NCI-H345 (cell line): ENCODE data around the gene SCYGR7.
"Not testable (repeated sequence)": the region's sequence is repeated elsewhere in the genome, so short reads cannot be mapped to it uniquely, and the experiment has no call there.

Source experiments
- DNase-seq: peaks from one replicate; lab custom pipeline; 2025; lab: John Stamatoyannopoulos, UW

The SCYGR7 gene, protein sequence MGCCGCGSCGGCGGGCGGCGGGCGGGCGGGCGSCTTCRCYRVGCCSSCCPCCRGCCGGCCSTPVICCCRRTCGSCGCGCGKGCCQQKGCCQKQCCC

DNA sequence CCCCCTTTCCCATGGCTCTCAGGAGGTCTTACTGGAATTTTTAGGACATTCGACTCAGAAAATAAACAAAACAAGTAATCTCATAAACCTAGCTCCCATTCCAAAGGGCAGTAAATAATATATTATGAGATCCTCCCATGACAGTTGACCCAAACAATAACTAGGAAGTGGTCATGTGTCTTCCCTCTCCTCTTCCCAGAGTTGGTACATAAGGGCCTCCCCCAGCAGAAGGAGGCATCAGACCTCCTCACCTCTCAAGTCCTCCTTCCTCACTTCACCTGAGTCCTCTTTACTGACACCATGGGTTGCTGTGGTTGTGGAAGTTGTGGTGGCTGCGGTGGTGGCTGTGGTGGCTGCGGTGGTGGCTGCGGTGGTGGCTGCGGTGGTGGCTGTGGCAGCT lies at the start of gene SCYGR7:
SCYGR7 (plus strand) TSS at position 301 of the 400 bp plus-strand sequence; CDS start at position 301, 0 bp downstream.
- DNase-seq, result no peak

GRCh38 chr2:227684258-227684657 lies 43.9 kb upstream of the SCYGR7 start:
- DNase-seq, result no peak

GRCh38 chr2:227687189-227687588 lies 40.9 kb upstream of the SCYGR7 start:
- DNase-seq, result no peak

GRCh38 chr2:227696990-227697679 lies 31.0 kb upstream of the SCYGR7 start:
- DNase-seq, result no peak

GRCh38 chr2:227701556-227701955 lies 26.6 kb upstream of the SCYGR7 start:
- DNase-seq, result no peak

DNA sequence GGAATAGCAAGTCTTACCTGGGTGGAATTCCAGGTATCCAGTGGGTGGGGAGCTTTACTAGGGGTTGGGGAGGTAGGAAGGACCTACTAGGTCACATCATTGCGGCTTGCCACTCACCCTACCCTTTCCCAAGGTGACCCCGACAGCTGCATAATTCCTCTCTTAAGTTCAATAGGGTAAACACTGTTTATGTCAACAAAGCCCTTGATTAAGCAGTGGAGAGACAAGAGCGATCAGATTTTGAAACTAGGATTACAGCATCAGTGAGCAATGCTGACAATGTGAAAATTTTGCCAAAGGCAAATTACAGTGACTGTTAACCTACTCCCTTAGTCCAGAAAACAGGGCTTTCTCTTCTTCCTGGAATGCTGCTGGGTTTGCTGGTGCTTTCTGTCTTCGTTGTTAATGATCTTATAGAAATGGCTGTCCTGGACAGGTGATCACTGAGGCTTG lies 24.8 kb upstream of the SCYGR7 start:
- no peak for DNase-seq

DNA sequence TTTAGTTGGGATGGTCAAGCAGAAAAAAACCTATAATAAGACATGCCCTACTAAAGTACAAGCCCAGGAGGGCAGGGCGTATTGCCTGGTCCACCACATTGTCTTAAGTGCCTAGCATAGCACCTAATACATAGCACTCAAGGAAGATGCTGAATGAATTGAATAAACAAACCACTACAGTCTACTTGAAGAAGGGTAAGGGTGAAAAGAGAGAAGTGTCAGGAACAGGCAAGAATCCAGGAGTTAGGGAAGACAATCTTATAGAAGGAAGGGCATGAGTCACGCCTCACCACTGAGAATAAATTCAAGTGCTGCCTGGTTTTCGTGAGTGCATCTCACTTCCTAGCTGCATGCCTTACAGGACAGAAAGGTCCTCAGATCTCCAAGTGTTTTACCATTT lies 24.2 kb upstream of the SCYGR7 start:
- no peak for DNase-seq

GRCh38 chr2:227706859-227707258 lies 21.3 kb upstream of the SCYGR7 start:
- DNase-seq, result no peak

GRCh38 chr2:227707390-227707789 lies 20.7 kb upstream of the SCYGR7 start:
- no peak for DNase-seq

DNA sequence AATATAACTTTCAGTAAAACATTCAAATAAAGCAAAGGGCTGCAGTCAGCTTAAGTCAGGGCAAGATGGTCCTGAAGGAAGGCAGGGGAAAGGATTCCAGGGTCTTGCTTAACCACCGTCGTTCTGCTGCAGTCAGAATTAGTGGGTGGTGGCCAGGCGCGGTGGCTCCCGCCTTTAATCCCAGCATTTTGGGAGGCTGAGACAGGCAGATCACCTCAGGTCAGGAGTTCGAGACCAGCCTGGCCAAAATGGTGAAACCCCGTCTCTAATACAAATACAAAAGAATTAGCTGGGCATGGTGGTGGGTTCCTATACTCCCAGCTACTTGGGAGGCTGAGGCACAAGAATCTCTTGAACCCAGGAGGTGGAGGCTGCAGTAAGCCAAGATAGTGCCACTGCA lies 17.1 kb upstream of the SCYGR7 start:
- no peak for DNase-seq

- no peak for DNase-seq
Measured at GRCh38 chr2:227713291-227713690, 14.8 kb upstream of the SCYGR7 start.

DNA sequence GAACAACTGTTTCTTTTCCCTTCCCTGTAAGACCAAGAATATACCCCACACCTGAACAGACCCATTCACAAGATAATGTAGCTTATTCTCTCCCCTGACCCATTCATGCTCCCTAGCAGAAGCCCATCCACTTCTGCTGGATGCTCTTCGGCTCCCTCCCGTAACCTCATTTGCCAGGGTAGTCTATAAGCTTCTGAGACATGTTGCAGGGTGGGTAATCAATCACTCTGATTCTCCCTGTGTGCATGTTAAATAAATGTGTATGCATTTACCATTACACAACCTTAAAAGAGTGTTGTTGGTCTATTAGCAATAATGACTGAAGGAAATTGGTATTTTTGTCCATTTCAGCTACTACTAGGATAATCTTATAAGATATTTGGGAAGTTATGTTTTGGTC lies 11.6 kb upstream of the SCYGR7 start:
- DNase-seq, result no peak

DNA sequence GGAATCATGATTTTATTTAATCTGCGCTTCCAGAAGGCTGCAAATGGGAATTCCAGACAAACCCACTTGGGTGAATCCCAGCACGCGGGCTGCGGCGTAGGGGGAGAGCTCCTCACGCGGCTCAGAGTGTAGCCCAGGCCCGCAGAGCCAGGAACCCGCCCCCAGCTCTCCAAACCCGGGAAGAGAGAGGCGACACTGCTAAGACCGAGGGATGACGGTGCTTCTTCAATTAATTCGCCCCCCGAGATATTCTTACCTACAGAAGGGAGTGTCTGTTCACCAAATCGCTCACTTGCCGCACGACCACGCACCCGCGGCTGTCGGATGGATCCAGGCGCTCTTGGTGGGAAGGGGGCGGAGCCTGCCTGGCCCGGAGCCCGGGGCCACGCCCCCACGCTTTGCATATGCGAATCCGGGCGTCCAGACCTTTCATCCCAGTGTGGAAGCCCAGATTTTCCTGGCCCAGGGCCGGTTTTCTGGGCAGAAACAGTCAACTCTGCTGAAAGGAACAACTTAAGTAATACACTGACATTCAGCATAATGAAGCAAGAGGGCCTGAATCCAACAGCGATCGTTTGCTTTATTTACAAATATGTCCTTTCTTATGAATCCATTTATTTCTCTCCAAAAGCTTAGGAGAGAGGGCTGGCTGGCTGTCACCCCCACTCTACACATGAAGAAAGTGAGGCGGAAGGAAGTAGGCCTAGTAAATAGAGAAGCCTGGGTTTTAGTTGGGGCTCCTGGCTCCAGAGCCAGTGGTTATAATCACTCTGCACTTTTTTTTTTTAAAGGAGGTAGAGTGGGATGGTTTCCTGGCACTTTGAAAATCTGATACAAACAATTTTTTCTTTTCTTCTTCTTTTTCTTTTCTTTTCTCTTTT lies 10.2 kb upstream of the SCYGR7 start, which contains the start of gene SLC19A3:
SLC19A3 (minus strand) TSS at position 342 of the 881 bp plus-strand sequence. CDS start 15,710 bp downstream, outside the sequence.
- peak; percentile 54 for DNase-seq

DNA sequence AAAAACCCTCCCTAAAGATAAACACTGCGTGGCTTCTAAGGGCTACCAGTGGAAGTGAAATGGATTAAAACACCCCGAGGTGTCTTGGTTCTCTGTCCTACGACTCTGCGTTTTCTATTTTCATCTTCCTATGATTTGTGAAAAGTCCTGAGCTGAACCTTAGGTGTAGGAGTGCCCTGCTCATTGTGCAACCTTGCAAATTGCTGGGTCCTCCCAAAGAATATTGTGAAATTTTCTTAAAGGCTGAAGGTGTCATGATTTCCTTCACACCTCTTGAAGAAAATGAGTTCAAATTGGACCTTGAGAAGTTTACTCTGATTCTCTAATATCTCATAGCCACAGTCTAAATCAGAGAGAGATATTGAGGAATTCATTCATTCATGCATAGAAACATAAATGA lies 8.5 kb upstream of the SCYGR7 start:
- DNase-seq, result no peak

DNA sequence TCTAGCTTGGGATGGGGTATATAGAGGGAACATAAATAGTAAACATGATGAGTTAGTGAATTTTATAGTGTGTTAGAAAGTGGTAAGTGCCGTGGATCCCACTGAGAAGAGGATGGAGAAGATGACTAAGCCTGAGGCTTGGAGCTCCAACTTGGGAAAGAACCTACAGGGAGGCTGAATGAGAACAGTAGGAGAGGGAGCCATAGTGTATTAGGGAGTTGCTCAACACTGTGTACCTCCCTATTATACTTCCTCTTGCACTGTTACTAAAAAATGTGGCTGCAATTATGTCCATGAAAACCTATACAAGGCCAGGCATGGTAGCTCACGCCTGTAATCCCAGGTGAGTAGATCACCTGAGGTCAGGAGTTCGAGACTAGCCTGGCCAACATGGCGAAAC lies 7.5 kb upstream of the SCYGR7 start:
- DNase-seq, result no peak

GRCh38 chr2:227722821-227723220 lies 5.3 kb upstream of the SCYGR7 start:
- not testable (repeated sequence) for DNase-seq

GRCh38 chr2:227724394-227725039 lies 3.6 kb upstream of the SCYGR7 start, which contains the start of gene SCYGR6:
TSS of gene SCYGR6 (minus strand) at chr2:227724757. CDS start at chr2:227724757, 0 bp downstream.
- DNase-seq, result no peak

GRCh38 chr2:227739351-227739750 lies 11.2 kb downstream of the SCYGR7 start:
- DNase-seq, result no peak

GRCh38 chr2:227740705-227741104 lies 12.6 kb downstream of the SCYGR7 start:
- not testable (repeated sequence) for DNase-seq

DNA sequence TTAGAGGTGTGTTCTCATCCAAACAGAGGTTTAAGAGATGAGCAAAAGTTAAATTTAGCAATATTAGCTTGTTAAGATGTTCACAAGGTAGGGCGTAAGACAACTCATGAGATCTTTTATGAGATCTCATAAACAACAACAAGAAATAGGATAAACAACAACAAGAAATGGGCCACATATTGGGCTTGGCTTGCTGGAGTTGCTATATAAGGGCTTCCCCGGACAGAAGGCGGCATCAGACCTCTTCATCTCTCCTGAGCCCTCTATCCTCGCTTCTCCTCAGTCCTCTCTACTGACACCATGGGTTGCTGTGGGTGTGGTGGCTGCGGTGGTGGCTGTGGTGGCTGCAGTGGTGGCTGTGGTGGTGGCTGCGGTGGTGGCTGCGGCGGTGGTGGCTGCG lies 17.5 kb downstream of the SCYGR7 start, which contains the start of gene SCYGR8:
SCYGR8 (plus strand) TSS at position 301 of the 400 bp plus-strand sequence; CDS start at position 301, 0 bp downstream.
- DNase-seq, result no peak

DNA sequence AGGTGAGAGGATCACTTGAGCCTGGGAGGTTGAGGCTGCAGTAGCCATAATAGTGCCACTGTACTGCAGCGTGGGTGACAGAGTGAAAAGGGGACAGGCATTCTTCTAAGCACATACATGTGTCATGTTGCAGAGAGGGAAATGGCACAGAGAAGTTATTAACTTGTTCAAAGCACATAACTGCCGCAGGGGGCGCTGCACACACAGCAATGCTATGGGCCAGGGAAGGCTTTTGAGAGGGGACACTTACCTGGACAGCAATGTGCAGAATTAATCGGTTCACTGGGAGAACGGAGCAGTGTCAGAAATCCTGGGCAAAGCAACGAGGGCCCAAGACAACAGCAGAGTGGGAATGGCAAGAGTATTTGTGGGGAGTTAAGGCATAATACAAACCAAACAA lies 19.9 kb downstream of the SCYGR7 start:
- no peak for DNase-seq

GRCh38 chr2:227756261-227756660 lies 28.1 kb downstream of the SCYGR7 start:
- DNase-seq, result not testable (repeated sequence)
